ENCODE data around the gene RSPH4A.

The RSPH4A gene

DNA sequence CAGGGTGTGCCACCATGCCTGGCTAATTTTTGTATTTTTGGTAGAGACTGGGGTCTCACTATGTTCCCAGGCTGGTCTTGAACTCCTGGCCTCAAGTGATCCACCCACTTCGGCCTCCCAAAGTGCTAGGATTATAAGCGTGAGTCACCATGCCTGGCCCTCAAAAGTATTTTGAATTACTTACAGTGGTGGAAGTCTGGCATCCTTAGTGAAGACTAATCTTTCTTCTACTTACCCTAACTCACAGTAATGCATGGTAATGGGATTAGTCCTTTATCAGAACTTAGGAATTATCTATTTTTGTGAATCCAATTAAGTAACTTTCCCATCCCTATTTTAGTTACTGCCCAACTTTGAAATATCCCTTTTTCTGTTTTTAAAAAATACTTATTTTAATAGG lies 41.1 kb upstream of the RSPH4A start:
- peaks cover 71% of the 10 kb centered on the region for H3K36me3 ChIP-seq (ENCODE audit: control insufficient read depth, low read length)
- H3K4me2 ChIP-seq (ENCODE audit: low read length): no peak overlapping the region
- H3K9me3 ChIP-seq (ENCODE audit: control insufficient read depth, insufficient read depth, low read length): no peaks in the 10 kb centered on the region
- peaks cover 7% of the 10 kb centered on the region for H4K20me1 ChIP-seq (ENCODE audit: control insufficient read depth, insufficient read depth, low read depth, low read length)
- H3K79me2 ChIP-seq (ENCODE audit: control insufficient read depth, low read length): peaks cover 94% of the 10 kb centered on the region
- no peak overlapping the region for H3K27ac ChIP-seq (ENCODE audit: low read depth, low read length)
- no peaks in the 10 kb centered on the region for H3K9me2 ChIP-seq (replicated peaks; ENCODE audit: control insufficient read depth, low read length)
- H3F3A ChIP-seq (ENCODE audit: control insufficient read depth, insufficient read depth): no peaks in the 10 kb centered on the region
- no peak overlapping the region for H3K4me3 ChIP-seq (ENCODE audit: low read length)
- TF ChIP-seq EZH2phosphoT487 (IDR thresholded peaks at IDR 0.05; ENCODE audit: borderline replicate concordance, low read length): no peak
- TF ChIP-seq, protein P1, sequence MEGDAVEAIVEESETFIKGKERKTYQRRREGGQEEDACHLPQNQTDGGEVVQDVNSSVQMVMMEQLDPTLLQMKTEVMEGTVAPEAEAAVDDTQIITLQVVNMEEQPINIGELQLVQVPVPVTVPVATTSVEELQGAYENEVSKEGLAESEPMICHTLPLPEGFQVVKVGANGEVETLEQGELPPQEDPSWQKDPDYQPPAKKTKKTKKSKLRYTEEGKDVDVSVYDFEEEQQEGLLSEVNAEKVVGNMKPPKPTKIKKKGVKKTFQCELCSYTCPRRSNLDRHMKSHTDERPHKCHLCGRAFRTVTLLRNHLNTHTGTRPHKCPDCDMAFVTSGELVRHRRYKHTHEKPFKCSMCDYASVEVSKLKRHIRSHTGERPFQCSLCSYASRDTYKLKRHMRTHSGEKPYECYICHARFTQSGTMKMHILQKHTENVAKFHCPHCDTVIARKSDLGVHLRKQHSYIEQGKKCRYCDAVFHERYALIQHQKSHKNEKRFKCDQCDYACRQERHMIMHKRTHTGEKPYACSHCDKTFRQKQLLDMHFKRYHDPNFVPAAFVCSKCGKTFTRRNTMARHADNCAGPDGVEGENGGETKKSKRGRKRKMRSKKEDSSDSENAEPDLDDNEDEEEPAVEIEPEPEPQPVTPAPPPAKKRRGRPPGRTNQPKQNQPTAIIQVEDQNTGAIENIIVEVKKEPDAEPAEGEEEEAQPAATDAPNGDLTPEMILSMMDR (IDR thresholded peaks at IDR 0.05; ENCODE audit: low read depth, low read length, poor library complexity, severe bottlenecking): no peak
- peaks cover 19% of the 10 kb centered on the region for H3K4me1 ChIP-seq (ENCODE audit: control insufficient read depth, low read length)
- H3K27me3 ChIP-seq (ENCODE audit: control insufficient read depth, low read length): no peaks in the 10 kb centered on the region

DNA sequence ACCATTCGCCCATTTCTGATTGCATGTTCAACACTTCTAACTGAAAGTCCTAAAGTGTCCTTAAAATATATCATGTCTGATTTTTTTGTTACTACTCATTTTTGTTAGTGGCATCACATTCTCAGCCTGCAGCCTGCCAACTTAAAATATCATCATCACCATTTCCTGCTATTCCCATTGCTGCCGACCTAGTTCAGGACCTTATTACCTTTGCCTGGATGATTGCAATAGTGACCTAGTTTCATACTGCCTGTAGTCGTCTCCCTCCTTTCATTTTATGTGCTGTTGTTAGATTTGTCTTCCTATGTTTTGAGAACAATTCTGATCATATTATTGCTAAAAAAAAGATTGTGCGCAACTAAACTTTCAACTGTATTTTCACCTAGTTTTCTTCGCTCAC lies 38.8 kb upstream of the RSPH4A start:
- H3K4me2 ChIP-seq (ENCODE audit: low read length): no peak overlapping the region
- H3K27me3 ChIP-seq (ENCODE audit: control insufficient read depth, low read length): no peaks in the 10 kb centered on the region
- H3K36me3 ChIP-seq (ENCODE audit: control insufficient read depth, low read length): peaks cover 78% of the 10 kb centered on the region
- peaks cover 17% of the 10 kb centered on the region for H3K4me1 ChIP-seq (ENCODE audit: control insufficient read depth, low read length)
- H3K79me2 ChIP-seq (ENCODE audit: control insufficient read depth, low read length): peaks cover 75% of the 10 kb centered on the region
- no peak overlapping the region for H3K27ac ChIP-seq (ENCODE audit: low read depth, low read length)
- no peak overlapping the region for H3K4me3 ChIP-seq (ENCODE audit: low read length)
- no peaks in the 10 kb centered on the region for H3K9me3 ChIP-seq (ENCODE audit: control insufficient read depth, insufficient read depth, low read length)
- H3F3A ChIP-seq (ENCODE audit: control insufficient read depth, insufficient read depth): no peaks in the 10 kb centered on the region
- peaks cover 7% of the 10 kb centered on the region for H4K20me1 ChIP-seq (ENCODE audit: control insufficient read depth, insufficient read depth, low read depth, low read length)
- TF ChIP-seq EZH2phosphoT487 (IDR thresholded peaks at IDR 0.05; ENCODE audit: borderline replicate concordance, low read length): no peak
- TF ChIP-seq, protein P1 (IDR thresholded peaks at IDR 0.05; ENCODE audit: low read depth, low read length, poor library complexity, severe bottlenecking): no peak
- no peaks in the 10 kb centered on the region for H3K9me2 ChIP-seq (replicated peaks; ENCODE audit: control insufficient read depth, low read length)

DNA sequence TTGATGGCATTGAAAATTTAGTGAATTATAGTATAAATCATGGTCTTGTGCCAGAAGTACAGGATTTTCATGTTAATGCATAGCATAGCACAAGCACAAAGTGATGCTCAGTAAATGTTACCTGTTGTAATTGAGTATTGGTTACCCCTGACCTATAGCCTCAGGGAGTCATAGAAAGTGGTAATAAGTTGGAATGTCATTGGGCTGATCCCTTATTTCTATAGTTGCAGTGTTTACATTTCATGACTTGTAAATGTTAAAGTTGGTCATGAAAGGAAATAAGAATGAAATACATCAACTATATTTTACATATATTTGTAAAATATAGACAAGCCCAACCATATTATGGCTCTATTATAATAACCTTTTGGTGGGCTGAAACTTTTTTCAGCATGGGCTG lies 37.9 kb upstream of the RSPH4A start:
- H3F3A ChIP-seq (ENCODE audit: control insufficient read depth, insufficient read depth): no peaks in the 10 kb centered on the region
- no peak overlapping the region for H3K4me3 ChIP-seq (ENCODE audit: low read length)
- peaks cover 9% of the 10 kb centered on the region for H3K4me1 ChIP-seq (ENCODE audit: control insufficient read depth, low read length)
- H3K36me3 ChIP-seq (ENCODE audit: control insufficient read depth, low read length): peaks cover 81% of the 10 kb centered on the region
- no peaks in the 10 kb centered on the region for H3K27me3 ChIP-seq (ENCODE audit: control insufficient read depth, low read length)
- H4K20me1 ChIP-seq (ENCODE audit: control insufficient read depth, insufficient read depth, low read depth, low read length): no peaks in the 10 kb centered on the region; the same call in 1 of the 2 replicates
- no peak for TF ChIP-seq EZH2phosphoT487 (IDR thresholded peaks at IDR 0.05; ENCODE audit: borderline replicate concordance, low read length)
- TF ChIP-seq, protein P1 (IDR thresholded peaks at IDR 0.05; ENCODE audit: low read depth, low read length, poor library complexity, severe bottlenecking): no peak
- H3K9me2 ChIP-seq (replicated peaks; ENCODE audit: control insufficient read depth, low read length): no peaks in the 10 kb centered on the region
- H3K4me2 ChIP-seq (ENCODE audit: low read length): no peak overlapping the region
- no peak overlapping the region for H3K27ac ChIP-seq (ENCODE audit: low read depth, low read length)
- peaks cover 67% of the 10 kb centered on the region for H3K79me2 ChIP-seq (ENCODE audit: control insufficient read depth, low read length)
- H3K9me3 ChIP-seq (ENCODE audit: control insufficient read depth, insufficient read depth, low read length): no peaks in the 10 kb centered on the region
